Mesendoderm (in vitro differentiated cells): ENCODE results near the gene FSIP1.

Experiments
- DNase-seq: peaks from one replicate; pipeline ENCODE4 v3.0.0; 2013
- H2AK5ac ChIP-seq: 2 replicates; pipeline ENCODE4 v1.6.1; 2013; ENCODE audit warnings: low read length, inconsistent platforms
- H2BK120ac ChIP-seq: 2 replicates; pipeline ENCODE4 v1.6.1; 2013; ENCODE audit warnings: low read depth, mild to moderate bottlenecking, low read length, moderate library complexity, mixed read lengths
- H2BK15ac ChIP-seq: replicated peaks from 2 replicates; pipeline ENCODE4 v1.6.1; 2013; ENCODE audit warnings: low read depth, mild to moderate bottlenecking, moderate library complexity
- H2BK5ac ChIP-seq: 2 replicates; pipeline ENCODE4 v1.6.1; 2013; ENCODE audit warnings: low read length, inconsistent platforms
- H3K18ac ChIP-seq: 2 replicates; pipeline ENCODE4 v1.6.1; 2013; ENCODE audit warnings: mild to moderate bottlenecking, low read length, mixed read lengths
- H3K23ac ChIP-seq: one replicate; pipeline ENCODE4 v1.6.1; 2013; ENCODE audit warnings: low read length
- H3K27ac ChIP-seq: 2 replicates; pipeline ENCODE4 v1.5.1; 2013; ENCODE audit warnings: low read depth, mild to moderate bottlenecking, inconsistent platforms, low read length, moderate library complexity
- H3K27me3 ChIP-seq: 2 replicates; pipeline ENCODE4 v1.6.1; 2013; ENCODE audit warnings: low read length, control low read depth, mild to moderate bottlenecking, inconsistent platforms; ENCODE audit not compliant: insufficient read depth, poor library complexity
- H3K36me3 ChIP-seq: 2 replicates; pipeline ENCODE4 v1.6.1; 2013; ENCODE audit warnings: low read length, inconsistent platforms; ENCODE audit not compliant: control insufficient read depth, insufficient read depth
- H3K4ac ChIP-seq: one replicate; pipeline ENCODE4 v1.6.1; 2013; ENCODE audit warnings: low read depth, mild to moderate bottlenecking, low read length, moderate library complexity
- H3K4me1 ChIP-seq: 2 replicates; pipeline ENCODE4 v1.6.1; 2013; ENCODE audit warnings: low read depth, low read length, inconsistent platforms; ENCODE audit not compliant: control insufficient read depth
- H3K4me2 ChIP-seq: 2 replicates; pipeline ENCODE4 v1.6.1; 2013; ENCODE audit warnings: low read length
- H3K4me3 ChIP-seq: 2 replicates; pipeline ENCODE4 v1.5.1; 2013; ENCODE audit warnings: mild to moderate bottlenecking, low read length
- H3K56ac ChIP-seq: one replicate; pipeline ENCODE4 v1.6.1; 2013; ENCODE audit warnings: low read length
- H3K79me1 ChIP-seq: 2 replicates; pipeline ENCODE4 v1.6.1; 2013; ENCODE audit warnings: low read length, inconsistent platforms
- H3K79me2 ChIP-seq: 2 replicates; pipeline ENCODE4 v1.6.1; 2013; ENCODE audit warnings: mild to moderate bottlenecking, low read length; ENCODE audit not compliant: control insufficient read depth, insufficient read depth
- H3K9ac ChIP-seq: 2 replicates; pipeline ENCODE4 v1.6.1; 2013; ENCODE audit warnings: low read length, inconsistent platforms
- H4K5ac ChIP-seq: one replicate; pipeline ENCODE4 v1.6.1; 2013; ENCODE audit warnings: low read length
- H4K8ac ChIP-seq: one replicate; pipeline ENCODE4 v1.6.1; 2013; ENCODE audit warnings: low read depth, mild to moderate bottlenecking, control low read depth, low read length, moderate library complexity
- WGBS: extraction: QIAGEN DNeasy Blood & Tissue Kit; methylation state at CpG from one replicate; pipeline ENCODE4 v1.1.7; 2013; ENCODE audit warnings: low lambda C conversion rate, missing lambda C conversion rate; ENCODE audit not compliant: insufficient coverage; ENCODE audit errors: extremely low coverage; 5-methylcytosine and 5-hydroxymethylcytosine counted together

FSIP1 gene

DNA sequence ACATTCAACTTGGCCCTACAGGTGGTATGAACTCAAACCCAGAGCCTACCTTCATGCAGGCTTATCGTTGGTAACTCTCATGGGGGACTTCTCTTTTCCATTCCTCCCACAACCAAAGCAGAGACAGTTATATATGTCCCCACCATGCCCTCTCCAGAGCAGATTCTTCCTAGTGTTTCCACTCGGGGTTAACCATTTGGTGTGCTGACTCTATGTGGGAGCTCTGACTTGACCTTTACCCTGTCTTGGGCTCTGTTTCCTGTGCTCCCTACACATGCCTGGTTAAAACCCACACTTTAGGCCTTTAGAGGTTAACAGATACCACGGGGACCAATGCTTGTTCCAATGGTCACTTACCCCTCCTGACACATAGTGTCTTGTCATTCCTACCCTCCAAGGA, 80.7 kb downstream of the FSIP1 start:
- H3K79me1 ChIP-seq, result no peaks in the 10 kb centered on the region
- no peaks in the 10 kb centered on the region for H3K36me3 ChIP-seq
- no peak for DNase-seq
- H3K4me1 ChIP-seq, result no peaks in the 10 kb centered on the region
- no peak overlapping the region for H2BK5ac ChIP-seq
- H3K4me3 ChIP-seq, result no peak overlapping the region
- H3K4ac ChIP-seq, result no peak overlapping the region
- H3K27me3 ChIP-seq, result no peaks in the 10 kb centered on the region
- H3K9ac ChIP-seq, result no peak overlapping the region
- H3K4me2 ChIP-seq, result no peak overlapping the region
- H3K79me2 ChIP-seq, result no peaks in the 10 kb centered on the region
- no peak overlapping the region for H3K18ac ChIP-seq
- WGBS, result no CpG with 5 or more reads among the region's 3 CpGs
- H3K23ac ChIP-seq, result no peak overlapping the region
- H2AK5ac ChIP-seq, result no peak overlapping the region
- no peak overlapping the region for H3K56ac ChIP-seq
- H4K8ac ChIP-seq, result no peak overlapping the region
- H3K27ac ChIP-seq, result no peak overlapping the region
- no peak overlapping the region for H2BK120ac ChIP-seq
- peak overlapping the region; percentile 8 for H2BK15ac ChIP-seq
- H4K5ac ChIP-seq, result no peak overlapping the region

DNA sequence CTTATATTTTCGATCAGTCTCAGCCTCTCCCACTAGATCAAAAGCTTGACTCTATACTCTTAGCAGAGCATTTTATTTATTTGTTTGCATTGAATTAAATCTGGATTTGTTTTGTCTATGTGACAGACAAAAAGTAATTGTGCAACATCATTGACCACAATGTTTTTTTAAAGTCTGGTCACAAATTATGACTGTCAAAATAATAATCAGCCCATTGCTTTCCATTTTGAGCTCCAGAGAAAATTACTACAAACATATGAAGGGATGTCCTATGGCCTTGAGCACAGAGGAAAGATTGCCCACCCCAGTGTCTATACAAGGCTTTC, 82.3 kb downstream of the FSIP1 start:
- Histone ChIP-seq H3K36me3 (no peaks in the 10 kb centered on the region), H3K9ac (no peak overlapping the region), H2BK5ac (no peak overlapping the region), H3K27me3 (no peaks in the 10 kb centered on the region), H3K79me1 (no peaks in the 10 kb centered on the region), H4K8ac (no peak overlapping the region), H4K5ac (no peak overlapping the region), H3K56ac (no peak overlapping the region), H2AK5ac (no peak overlapping the region), H3K79me2 (no peaks in the 10 kb centered on the region), H3K23ac (no peak overlapping the region), H3K18ac (no peak overlapping the region), H2BK120ac (no peak overlapping the region), H3K4me1 (no peaks in the 10 kb centered on the region), H3K4ac (no peak overlapping the region), H3K4me3 (no peak overlapping the region), H3K4me2 (no peak overlapping the region), H3K27ac (no peak overlapping the region), H2BK15ac (no peak overlapping the region)
- WGBS, result no CpG with 5 or more reads among the region's 1 CpG
- no peak for DNase-seq

DNA sequence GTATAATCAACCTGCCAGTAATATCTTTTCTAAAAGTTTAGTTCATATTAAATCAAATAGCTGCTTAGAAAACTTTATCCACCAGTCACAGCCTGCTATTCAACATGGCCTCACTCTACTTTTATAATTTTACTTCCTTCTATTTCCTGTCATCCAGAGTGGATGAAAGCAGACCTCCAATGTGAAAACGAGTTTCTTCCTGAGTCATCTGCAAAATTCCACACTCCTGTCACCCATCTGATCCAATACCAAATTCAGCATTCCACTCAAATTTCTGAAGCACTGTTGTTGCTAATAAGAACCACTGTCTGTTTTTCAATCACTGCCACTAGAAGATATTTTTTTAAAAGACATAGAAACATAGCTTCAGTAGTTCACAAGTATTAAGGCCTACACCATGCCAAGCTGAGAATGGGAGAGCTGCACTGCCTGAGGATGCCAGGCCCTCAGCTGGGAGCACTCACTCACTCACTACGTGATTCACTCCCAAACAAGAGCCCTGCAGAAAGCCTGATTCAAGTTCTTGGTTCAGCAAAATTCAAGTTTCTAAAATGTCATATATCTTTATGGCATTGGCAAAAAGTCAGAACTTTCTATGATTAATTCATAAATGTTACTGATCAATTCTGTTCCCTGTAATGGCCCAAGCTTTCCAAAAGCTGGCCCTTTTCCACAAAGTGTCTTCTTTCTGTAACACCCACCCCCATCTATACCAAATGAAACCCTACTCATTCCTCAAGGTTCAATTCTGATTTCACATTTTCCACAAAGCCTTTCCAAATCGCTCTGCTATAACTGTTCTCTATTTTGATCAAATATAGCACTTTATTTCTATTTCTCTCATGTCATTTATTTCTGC, 82.9 kb downstream of the FSIP1 start:
- Histone ChIP-seq H3K4ac (no peak overlapping the region), H3K4me2 (no peak overlapping the region), H3K4me1 (no peaks in the 10 kb centered on the region), H3K18ac (no peak overlapping the region), H3K36me3 (no peaks in the 10 kb centered on the region), H3K4me3 (no peak overlapping the region), H3K27me3 (no peaks in the 10 kb centered on the region), H3K56ac (no peak overlapping the region), H2BK120ac (no peak overlapping the region), H2BK15ac (no peak overlapping the region), H3K9ac (no peak overlapping the region), H3K27ac (no peak overlapping the region), H3K79me2 (no peaks in the 10 kb centered on the region), H4K5ac (no peak overlapping the region), H4K8ac (no peak overlapping the region), H3K23ac (no peak overlapping the region), H2AK5ac (no peak overlapping the region), H3K79me1 (no peaks in the 10 kb centered on the region), H2BK5ac (no peak overlapping the region)
- DNase-seq, result peak; percentile 44
- no CpG with 5 or more reads among the region's 3 CpGs for WGBS

GRCh38 chr15:39698444-39699390, 83.9 kb downstream of the FSIP1 start:
- Histone ChIP-seq H2AK5ac (no peak overlapping the region), H3K56ac (no peak overlapping the region), H3K4me1 (no peaks in the 10 kb centered on the region), H3K9ac (no peak overlapping the region), H3K79me1 (no peaks in the 10 kb centered on the region), H3K23ac (no peak overlapping the region), H2BK120ac (no peak overlapping the region), H3K4me3 (no peak overlapping the region), H2BK5ac (no peak overlapping the region), H3K27ac (no peak overlapping the region), H3K4me2 (no peak overlapping the region), H3K79me2 (no peaks in the 10 kb centered on the region), H4K8ac (no peak overlapping the region), H3K36me3 (no peaks in the 10 kb centered on the region), H3K18ac (no peak overlapping the region), H3K27me3 (no peaks in the 10 kb centered on the region), H2BK15ac (no peak overlapping the region), H4K5ac (no peak overlapping the region), H3K4ac (peak overlapping the region; percentile 10)
- WGBS, result no CpG with 5 or more reads among the region's 11 CpGs
- DNase-seq, result no peak

- no peaks in the 10 kb centered on the region for H3K36me3 ChIP-seq
- no peak overlapping the region for H2BK5ac ChIP-seq
- H3K9ac ChIP-seq, result no peak overlapping the region
- H2AK5ac ChIP-seq, result no peak overlapping the region
- no peak overlapping the region for H2BK15ac ChIP-seq
- no peaks in the 10 kb centered on the region for H3K79me2 ChIP-seq
- H3K4me3 ChIP-seq, result no peak overlapping the region
- H3K4ac ChIP-seq, result no peak overlapping the region
- H3K4me2 ChIP-seq, result no peak overlapping the region
- H3K4me1 ChIP-seq, result peaks cover 6% of the 10 kb centered on the region
- no peak overlapping the region for H4K8ac ChIP-seq
- H3K27me3 ChIP-seq, result no peaks in the 10 kb centered on the region
- H2BK120ac ChIP-seq, result no peak overlapping the region
- no peak overlapping the region for H3K23ac ChIP-seq
- no peak overlapping the region for H3K56ac ChIP-seq
- no peak overlapping the region for H4K5ac ChIP-seq
- no peak overlapping the region for H3K18ac ChIP-seq
- no peaks in the 10 kb centered on the region for H3K79me1 ChIP-seq
- no peak for DNase-seq
- no CpG with 5 or more reads among the region's 5 CpGs for WGBS
- H3K27ac ChIP-seq, result no peak overlapping the region
Measured at GRCh38 chr15:39697509-39697908, 85.1 kb downstream of the FSIP1 start.
